ENCODE measurements around the gene TRIP11.

GRCh38 chr14:91918186-91918883, 121.5 kb downstream of the TRIP11 start:
- TF ChIP-seq CTCF (IDR thresholded peaks at IDR 0.05) (no peak), POLR2A (IDR thresholded peaks at IDR 0.05) (no peak), POLR2AphosphoS5 (IDR thresholded peaks at IDR 0.05) (peak in 1 of 3 donors; percentile 42)

Data from breast epithelium (tissue), 3 donors.